Stomach smooth muscle (tissue), 2 donors: Measurements from ENCODE around the gene CABP4.

Source experiments
- H3K27ac ChIP-seq: one replicate; pipeline ENCODE4 v1.7.0; 2013; ENCODE audit warnings: mild to moderate bottlenecking, low read length, inconsistent platforms
- H3K27me3 ChIP-seq, 2 donors: one replicate each; pipeline ENCODE4 v1.7.0; 2013; ENCODE audit warnings: low read length in 2 of 2; ENCODE audit not compliant: insufficient read depth in 2 of 2, control insufficient read depth in 1 of 2
- H3K36me3 ChIP-seq, 2 donors: one replicate each; pipeline ENCODE4 v1.7.0; 2013; ENCODE audit warnings: low read length in 2 of 2; ENCODE audit not compliant: control insufficient read depth in 2 of 2, insufficient read depth in 2 of 2
- H3K4me1 ChIP-seq: one replicate; pipeline ENCODE4 v1.7.0; 2013; ENCODE audit warnings: low read length; ENCODE audit not compliant: control insufficient read depth, insufficient read depth
- H3K4me3 ChIP-seq, 2 donors: one replicate each; pipeline ENCODE4 v1.7.0; 2013; ENCODE audit warnings: low read length in 2 of 2
- H3K9ac ChIP-seq, 2 donors: one replicate each; pipeline ENCODE4 v1.7.0; 2013; ENCODE audit warnings: low read length in 2 of 2, mild to moderate bottlenecking in 1 of 2
- H3K9me3 ChIP-seq, 2 donors: one replicate each; pipeline ENCODE4 v1.7.0; 2013; ENCODE audit warnings: low read length in 2 of 2; ENCODE audit not compliant: control insufficient read depth in 2 of 2
- donor health status: healthy.
- donor health status: Pancreatic carcinoma.

CABP4 gene

GRCh38 chr11:67494371-67495233, 39.4 kb downstream of the CABP4 start:
- H3K36me3 ChIP-seq = peaks cover 0 to 15% of the 10 kb centered on the region in 2 donors
- peaks cover 6% of the 10 kb centered on the region for H3K4me1 ChIP-seq
- no peak overlapping the region for H3K9ac ChIP-seq
- no peak overlapping the region for H3K27ac ChIP-seq
- no peaks in the 10 kb centered on the region for H3K27me3 ChIP-seq
- H3K9me3 ChIP-seq = no peaks in the 10 kb centered on the region
- H3K4me3 ChIP-seq = no peak overlapping the region

DNA sequence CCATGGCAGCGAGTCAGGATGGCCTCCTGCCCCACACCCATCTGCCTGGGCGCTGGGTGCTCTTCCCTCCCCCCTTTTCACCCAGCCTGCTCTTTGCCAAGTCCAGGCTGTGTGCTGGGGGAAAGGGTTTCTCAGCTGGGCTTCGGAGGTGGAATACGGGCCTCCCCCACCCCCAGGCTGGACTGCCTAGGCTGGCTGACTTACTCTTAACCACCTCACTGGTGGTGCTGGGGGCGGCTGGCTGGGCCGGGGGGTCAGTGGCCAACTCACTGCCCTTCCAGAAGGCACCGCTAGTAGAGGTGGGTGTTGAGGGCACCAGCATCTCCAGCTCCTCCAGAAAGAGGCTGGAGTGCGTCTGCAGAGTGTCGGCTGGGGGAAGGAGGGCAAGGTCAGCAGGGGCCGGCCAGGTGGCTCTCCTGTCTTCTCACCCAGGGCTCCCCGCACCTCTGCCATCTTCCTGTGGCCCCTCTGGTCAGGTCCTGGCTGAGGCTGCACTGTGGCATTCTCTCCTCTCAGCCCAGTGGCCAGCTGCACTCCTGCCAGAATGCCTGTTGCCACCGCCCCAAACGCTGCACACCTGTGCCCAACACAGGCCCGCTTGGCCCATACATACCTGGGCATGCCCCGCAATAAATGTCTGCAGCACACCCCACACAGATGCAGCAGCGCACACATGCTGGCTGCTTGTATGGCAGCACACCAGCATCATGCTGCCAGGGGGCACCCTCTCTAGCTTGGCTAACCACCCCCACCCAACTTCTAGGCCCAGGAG, 40.3 kb downstream of the CABP4 start:
- H3K27me3 ChIP-seq = no peaks in the 10 kb centered on the region
- H3K36me3 ChIP-seq = peaks cover 0 to 8% of the 10 kb centered on the region in 2 donors
- H3K9ac ChIP-seq = no peak overlapping the region
- no peaks in the 10 kb centered on the region for H3K9me3 ChIP-seq
- H3K4me1 ChIP-seq = peaks cover 6% of the 10 kb centered on the region
- no peak overlapping the region for H3K27ac ChIP-seq
- no peak overlapping the region for H3K4me3 ChIP-seq

DNA sequence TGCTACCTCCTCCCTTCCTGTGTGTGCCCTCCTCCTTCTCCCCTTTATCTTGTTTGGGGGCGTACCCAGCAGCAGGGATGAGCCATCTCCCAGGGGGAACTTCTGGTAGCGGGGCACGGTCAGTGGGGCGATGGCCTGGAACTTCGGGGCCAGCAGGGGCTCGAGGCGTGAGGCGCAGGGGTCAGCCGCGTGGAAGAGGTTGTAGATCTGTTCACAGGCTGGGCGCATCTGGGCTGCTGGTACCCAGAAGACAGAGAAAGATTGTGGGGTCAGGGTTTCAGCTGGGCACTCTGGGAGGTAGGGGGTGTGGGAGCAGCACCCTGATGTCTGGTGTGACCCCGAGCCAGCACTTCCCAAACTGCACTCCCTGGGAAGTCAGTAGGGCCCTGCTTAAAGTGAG, 41.0 kb downstream of the CABP4 start:
- peaks cover 0 to 5% of the 10 kb centered on the region in 2 donors for H3K36me3 ChIP-seq
- no peak overlapping the region for H3K9ac ChIP-seq

GRCh38 chr11:67497656-67498291, 42.6 kb downstream of the CABP4 start:
- H3K36me3 ChIP-seq = peaks cover 0 to 2% of the 10 kb centered on the region in 2 donors
- no peak overlapping the region for H3K27ac ChIP-seq
- no peaks in the 10 kb centered on the region for H3K4me1 ChIP-seq
- peaks cover 5 to 9% of the 10 kb centered on the region in 2 donors for H3K27me3 ChIP-seq
- H3K4me3 ChIP-seq = no peak overlapping the region
- no peaks in the 10 kb centered on the region for H3K9me3 ChIP-seq
- no peak overlapping the region for H3K9ac ChIP-seq

More for the DNA sequence above, 41.0 kb downstream of the CABP4 start:
- H3K27me3 ChIP-seq = no peaks in the 10 kb centered on the region
- no peak overlapping the region for H3K4me3 ChIP-seq
- H3K4me1 ChIP-seq = peaks cover 6% of the 10 kb centered on the region
- H3K27ac ChIP-seq = no peak overlapping the region
- no peaks in the 10 kb centered on the region for H3K9me3 ChIP-seq

GRCh38 chr11:67498544-67498972, 43.4 kb downstream of the CABP4 start:
- Histone ChIP-seq H3K4me3 (no peak overlapping the region), H3K4me1 (peaks cover under 1% of the 10 kb centered on the region), H3K27me3 (peaks cover 7 to 17% of the 10 kb centered on the region in 2 donors), H3K27ac (no peak overlapping the region), H3K9ac (no peak overlapping the region), H3K9me3 (no peaks in the 10 kb centered on the region), H3K36me3 (peaks cover 0 to 2% of the 10 kb centered on the region in 2 donors)

GRCh38 chr11:67499808-67500483, 44.8 kb downstream of the CABP4 start:
- Histone ChIP-seq H3K27ac (no peak overlapping the region), H3K4me3 (no peak overlapping the region), H3K9me3 (no peaks in the 10 kb centered on the region), H3K27me3 (peaks cover 7 to 28% of the 10 kb centered on the region in 2 donors), H3K9ac (no peak overlapping the region), H3K4me1 (peaks cover 12% of the 10 kb centered on the region), H3K36me3 (peaks cover 0 to 2% of the 10 kb centered on the region in 2 donors)

GRCh38 chr11:67500484-67500821, 45.3 kb downstream of the CABP4 start:
- H3K27me3 ChIP-seq = peaks cover 7 to 29% of the 10 kb centered on the region in 2 donors
- H3K9me3 ChIP-seq = no peaks in the 10 kb centered on the region
- peaks cover 0 to 2% of the 10 kb centered on the region in 2 donors for H3K36me3 ChIP-seq
- no peak overlapping the region for H3K27ac ChIP-seq
- H3K9ac ChIP-seq = no peak overlapping the region
- no peak overlapping the region for H3K4me3 ChIP-seq
- peaks cover 14% of the 10 kb centered on the region for H3K4me1 ChIP-seq

DNA sequence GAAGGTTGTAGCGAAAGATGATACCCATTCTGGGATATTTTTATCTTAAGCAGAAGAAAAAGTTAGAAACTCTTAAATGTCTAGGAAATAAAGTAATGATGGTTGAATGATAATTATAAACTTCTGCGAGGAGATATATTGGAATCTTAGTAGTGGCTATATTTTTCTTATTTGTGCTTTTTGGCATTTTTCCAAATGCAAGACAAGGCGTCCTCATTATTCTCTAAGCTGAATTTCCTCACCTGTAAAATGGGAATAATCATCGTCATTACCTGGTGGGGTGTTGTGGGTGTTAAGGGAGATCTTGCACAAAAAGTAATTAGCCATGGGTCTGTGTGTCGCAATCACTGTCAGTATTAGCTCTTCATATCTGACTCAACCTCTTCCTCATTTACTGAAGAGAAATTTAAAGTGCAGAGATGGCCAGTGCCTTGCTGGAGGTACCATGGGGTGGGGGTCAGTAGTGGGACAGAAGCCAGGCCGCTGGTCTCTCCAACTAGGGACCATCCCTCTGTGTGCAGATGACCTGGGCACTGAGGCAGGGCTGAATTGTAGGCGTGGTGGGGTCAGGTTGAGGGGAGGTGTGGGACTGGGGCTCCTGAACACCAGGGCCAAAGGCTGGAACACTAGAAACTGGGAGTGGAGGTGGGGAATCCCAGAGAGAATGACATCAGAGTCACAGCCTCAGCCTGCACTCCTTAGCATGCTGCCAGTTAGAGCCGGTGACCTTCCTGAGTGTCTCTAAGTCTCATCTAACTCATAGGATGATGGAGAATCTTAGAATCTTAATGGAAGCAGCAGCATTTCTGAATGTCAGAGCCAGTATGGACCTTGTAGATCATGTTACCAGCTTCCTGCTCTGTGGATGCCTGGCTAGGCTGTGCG, 45.9 kb downstream of the CABP4 start:
- no peak overlapping the region for H3K27ac ChIP-seq
- H3K4me3 ChIP-seq = no peak overlapping the region
- H3K27me3 ChIP-seq = peaks cover 7 to 29% of the 10 kb centered on the region in 2 donors
- peaks cover 0 to 2% of the 10 kb centered on the region in 2 donors for H3K36me3 ChIP-seq
- H3K4me1 ChIP-seq = peaks cover 21% of the 10 kb centered on the region
- H3K9ac ChIP-seq = no peak overlapping the region
- H3K9me3 ChIP-seq = no peaks in the 10 kb centered on the region

DNA sequence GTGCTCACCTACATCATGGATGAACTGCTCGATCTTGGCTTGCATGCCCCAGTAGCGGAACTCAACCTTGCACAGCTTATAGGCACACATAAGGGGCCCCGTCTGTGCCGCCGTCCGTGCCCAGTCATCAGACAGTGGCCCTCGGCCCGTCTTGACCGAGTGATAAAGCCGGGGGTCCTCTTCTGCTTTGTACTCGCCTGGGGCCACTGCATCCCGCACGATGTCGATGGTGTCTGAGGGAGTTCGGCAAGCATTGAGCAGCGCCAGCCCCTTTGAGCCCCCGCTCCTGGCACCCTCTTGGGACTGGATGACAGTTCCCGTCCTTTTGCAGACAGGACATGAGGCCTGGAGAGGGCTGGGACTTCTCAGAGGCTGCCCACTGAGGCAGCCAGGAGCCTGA, 46.7 kb downstream of the CABP4 start:
- Histone ChIP-seq H3K9me3 (no peaks in the 10 kb centered on the region), H3K4me3 (no peak overlapping the region), H3K9ac (no peak overlapping the region), H3K27ac (no peak overlapping the region), H3K27me3 (peaks cover 7 to 29% of the 10 kb centered on the region in 2 donors), H3K36me3 (peaks cover 0 to 2% of the 10 kb centered on the region in 2 donors), H3K4me1 (peaks cover 28% of the 10 kb centered on the region)
